Body of pancreas (tissue), 4 donors: ENCODE measurements around the gene PRR5L.

Experiments used
- POLR2A ChIP-seq, 3 donors: fragments of 450-650 bp; IDR thresholded peaks; one replicate each; pipeline ENCODE4 v1.6.1; 2016; ENCODE audit warnings: antibody characterized with exemption in 3 of 3, mild to moderate bottlenecking in 2 of 3
- TF ChIP-seq, protein P1 (sequence below), 7 experiments: fragments of 450-650 bp in 4 of 7; fragments of 200-600 bp in 3 of 7; sonication (generic) in 3 of 7; IDR thresholded peaks; one replicate each; pipeline ENCODE4 v1.5.1; 2016 to 2019; ENCODE audit warnings: antibody characterized with exemption in 7 of 7

- TF ChIP-seq, protein P1, sequence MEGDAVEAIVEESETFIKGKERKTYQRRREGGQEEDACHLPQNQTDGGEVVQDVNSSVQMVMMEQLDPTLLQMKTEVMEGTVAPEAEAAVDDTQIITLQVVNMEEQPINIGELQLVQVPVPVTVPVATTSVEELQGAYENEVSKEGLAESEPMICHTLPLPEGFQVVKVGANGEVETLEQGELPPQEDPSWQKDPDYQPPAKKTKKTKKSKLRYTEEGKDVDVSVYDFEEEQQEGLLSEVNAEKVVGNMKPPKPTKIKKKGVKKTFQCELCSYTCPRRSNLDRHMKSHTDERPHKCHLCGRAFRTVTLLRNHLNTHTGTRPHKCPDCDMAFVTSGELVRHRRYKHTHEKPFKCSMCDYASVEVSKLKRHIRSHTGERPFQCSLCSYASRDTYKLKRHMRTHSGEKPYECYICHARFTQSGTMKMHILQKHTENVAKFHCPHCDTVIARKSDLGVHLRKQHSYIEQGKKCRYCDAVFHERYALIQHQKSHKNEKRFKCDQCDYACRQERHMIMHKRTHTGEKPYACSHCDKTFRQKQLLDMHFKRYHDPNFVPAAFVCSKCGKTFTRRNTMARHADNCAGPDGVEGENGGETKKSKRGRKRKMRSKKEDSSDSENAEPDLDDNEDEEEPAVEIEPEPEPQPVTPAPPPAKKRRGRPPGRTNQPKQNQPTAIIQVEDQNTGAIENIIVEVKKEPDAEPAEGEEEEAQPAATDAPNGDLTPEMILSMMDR (IDR thresholded peaks at IDR 0.05) = no peak
- TF ChIP-seq POLR2A (IDR thresholded peaks at IDR 0.05) = no peak
These were observed 150.0 kb downstream of the PRR5L start for GRCh38 chr11:36446135-36446534.
